K562 (cell line): ENCODE measurements around the gene PKD1. TPM values are rescaled to one million over a fixed set of nuclear protein-coding genes. Genes with fewer than 3 reads are reported as not detected.

Experiments
- BCL6 ChIP-seq: fragments of 250-450 bp; sonication (Bioruptor Pico); IDR thresholded peaks from 2 replicates; pipeline ENCODE4 v1.4.0; 2020
- CBFA2T3 ChIP-seq: fragments of 450-650 bp; IDR thresholded peaks from 2 replicates; pipeline ENCODE4 v1.6.1; 2017
- CHCHD3 ChIP-seq: fragments of 250-450 bp; sonication (Bioruptor Pico); IDR thresholded peaks from 2 replicates; pipeline ENCODE4 v2.1.2; 2022; ENCODE audit warnings: mild to moderate bottlenecking
- DIDO1 ChIP-seq: fragments of 450-650 bp; IDR thresholded peaks from 2 replicates; pipeline ENCODE4 v1.6.1; 2016; ENCODE audit warnings: low read depth, missing biosample characterization, missing genetic modification characterization
- HMG20A ChIP-seq: fragments of 450-650 bp; formaldehyde crosslinking; conservative IDR thresholded peaks from 2 replicates; pipeline ENCODE4 v1.4.0; 2020; ENCODE audit warnings: mild to moderate bottlenecking, mixed read lengths
- HMGN3 ChIP-seq: IDR thresholded peaks from 2 replicates; pipeline ENCODE4 v1.6.1; 2011; ENCODE audit warnings: borderline replicate concordance, low read depth, mild to moderate bottlenecking, mixed read lengths, low read length; ENCODE audit not compliant: insufficient read length; ENCODE audit errors: extremely low read depth
- KDM2B ChIP-seq: fragments of 250-450 bp; sonication (Bioruptor Pico); IDR thresholded peaks from 2 replicates; pipeline ENCODE4 v1.8.0; 2021; ENCODE audit warnings: mild to moderate bottlenecking, moderate library complexity
- KLF6 ChIP-seq: fragments of 250-450 bp; sonication (Bioruptor Pico); IDR thresholded peaks from 2 replicates; pipeline ENCODE4 v1.4.0; 2020; ENCODE audit warnings: mild to moderate bottlenecking, moderate library complexity, borderline replicate concordance
- PCBP2 ChIP-seq: fragments of 200-400 bp; formaldehyde crosslinking; IDR thresholded peaks from 2 replicates; pipeline ENCODE4 v1.6.1; 2018; ENCODE audit warnings: low read length, low read depth, mild to moderate bottlenecking, moderate library complexity; ENCODE audit not compliant: poor library complexity, severe bottlenecking
- POLR2G ChIP-seq: fragments of 200-400 bp; formaldehyde crosslinking; IDR thresholded peaks from 2 replicates; pipeline ENCODE4 v1.6.1; 2017; ENCODE audit warnings: low read depth, mild to moderate bottlenecking, antibody characterized with exemption, low read length, moderate library complexity
- PPARD ChIP-seq: fragments of 250-450 bp; sonication (Bioruptor Pico); IDR thresholded peaks from 2 replicates; pipeline ENCODE4 v1.8.0; 2022; ENCODE audit warnings: inconsistent platforms, mild to moderate bottlenecking, moderate library complexity
- SIN3A ChIP-seq, 2 experiments: fragments of 150-350 bp in 1 of 2; IDR thresholded peaks; 2 replicates each; pipeline ENCODE4 v1.6.1; 2011 to 2016; ENCODE audit warnings: borderline replicate concordance in 2 of 2, low read depth in 2 of 2, low read length in 2 of 2, mild to moderate bottlenecking in 2 of 2, moderate library complexity in 2 of 2; ENCODE audit not compliant: control insufficient read depth in 1 of 2
- XRCC3 ChIP-seq: fragments of 450-650 bp; IDR thresholded peaks from 2 replicates; pipeline ENCODE4 v1.6.1; 2017; ENCODE audit warnings: mild to moderate bottlenecking, moderate library complexity
- ZBTB17 ChIP-seq: fragments of 450-650 bp; formaldehyde crosslinking; IDR thresholded peaks from 2 replicates; pipeline ENCODE4 v1.4.0; 2020; ENCODE audit warnings: mild to moderate bottlenecking
- ZC3H8 ChIP-seq: fragments of 450-650 bp; IDR thresholded peaks from 2 replicates; pipeline ENCODE4 v1.6.1; 2017
- ZNF184 ChIP-seq: sonication (generic); formaldehyde crosslinking; IDR thresholded peaks from 2 replicates; pipeline ENCODE4 v1.5.0; 2020; ENCODE audit warnings: missing genetic modification reagents
- polyA plus RNA-seq, 8 experiments: library from polyadenylated mRNA; depleted of rRNA in 4 of 8; stranded (reverse) in 5 of 8; unstranded in 3 of 8; fragments of >200 nt; fragmentation: Nextera tagmentation in 2 of 8; fragmentation: Illumina TruSeq in 1 of 8; extraction: Ambion mirVana in 2 of 8; extraction: Trizol in 1 of 8; gene quantifications; 2 replicates each; pipeline versions ENCODE4 v1.2.1 to v1.2.3, GENCODE V29; 2011 to 2014; ENCODE audit warnings: inconsistent platforms in 1 of 8, missing spikeins in 1 of 8
- total RNA-seq, 7 experiments: library from RNA; depleted of rRNA in 6 of 7; stranded (reverse); fragments of >200 nt in 6 of 7; fragmentation: Illumina TruSeq in 2 of 7; extraction: Trizol in 2 of 7; gene quantifications; 2 replicates each; pipeline versions ENCODE4 v1.2.1 to v1.2.3, GENCODE V29; 2011 to 2021; ENCODE audit warnings: low replicate concordance in 1 of 7
- TF ChIP-seq, protein P1 (sequence below): fragments of 450-650 bp; IDR thresholded peaks from 2 replicates; pipeline ENCODE4 v1.6.1; 2018; ENCODE audit not compliant: partially characterized antibody
- TF ChIP-seq, protein P2 (sequence below): fragments of 250-450 bp; sonication (Bioruptor Pico); IDR thresholded peaks from 2 replicates; pipeline ENCODE4 v1.5.0; 2021
- TF ChIP-seq, protein P3 (sequence below): fragments of 450-650 bp; IDR thresholded peaks from 2 replicates; pipeline ENCODE4 v1.6.1; 2017; ENCODE audit warnings: antibody characterized with exemption

The PKD1 gene
- total and polyA plus RNA-seq, 9 of the 15 experiments (the other 6 are each of a cell fraction or from before 2014, with no cell fraction given): 0.23 to 93.5 (median 12.6) TPM

DNA sequence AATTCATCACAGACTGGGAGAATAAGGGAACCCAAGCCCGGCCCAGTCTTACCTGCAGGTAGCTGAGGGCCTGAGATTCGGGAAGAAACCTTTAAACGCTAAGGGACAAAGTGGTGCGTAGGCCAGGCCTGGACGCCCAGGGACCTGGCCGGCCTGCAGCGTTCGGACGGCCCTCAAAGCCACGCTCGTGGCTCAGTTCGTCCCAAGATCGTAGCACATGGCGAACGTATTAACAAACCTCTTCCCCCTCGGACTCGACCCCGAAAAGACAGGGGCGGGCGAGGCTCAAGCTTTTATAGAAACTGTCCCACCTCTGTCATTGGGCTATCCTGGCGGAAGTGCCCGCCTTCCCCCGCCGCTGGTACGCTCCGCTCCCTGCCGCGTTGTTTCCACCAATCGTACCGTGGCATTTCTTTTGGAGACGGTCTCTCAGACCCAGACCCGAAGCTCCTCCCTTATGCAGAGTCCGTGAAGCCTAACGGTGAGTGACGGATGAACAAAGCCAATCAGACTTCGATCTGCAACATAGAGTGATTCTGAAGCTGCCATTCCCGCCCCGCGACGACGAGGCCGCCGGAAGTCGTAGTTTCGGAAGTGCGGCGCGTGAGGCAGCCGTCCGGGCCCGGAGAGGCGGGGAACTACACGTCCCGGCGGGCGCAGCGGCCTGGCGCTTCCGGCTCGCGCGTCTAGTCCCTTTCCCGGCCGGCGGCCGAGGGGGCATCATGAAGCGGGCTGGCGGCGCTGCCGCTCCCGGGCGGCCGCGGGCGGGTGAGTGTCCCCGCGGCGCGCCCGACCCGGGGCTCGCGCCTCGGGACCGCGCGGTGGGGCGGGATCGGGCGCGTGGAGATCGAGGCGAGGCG, 19.6 kb upstream of the PKD1 start, which contains the start of gene TRAF7 (continued):
- TF ChIP-seq, protein P1, sequence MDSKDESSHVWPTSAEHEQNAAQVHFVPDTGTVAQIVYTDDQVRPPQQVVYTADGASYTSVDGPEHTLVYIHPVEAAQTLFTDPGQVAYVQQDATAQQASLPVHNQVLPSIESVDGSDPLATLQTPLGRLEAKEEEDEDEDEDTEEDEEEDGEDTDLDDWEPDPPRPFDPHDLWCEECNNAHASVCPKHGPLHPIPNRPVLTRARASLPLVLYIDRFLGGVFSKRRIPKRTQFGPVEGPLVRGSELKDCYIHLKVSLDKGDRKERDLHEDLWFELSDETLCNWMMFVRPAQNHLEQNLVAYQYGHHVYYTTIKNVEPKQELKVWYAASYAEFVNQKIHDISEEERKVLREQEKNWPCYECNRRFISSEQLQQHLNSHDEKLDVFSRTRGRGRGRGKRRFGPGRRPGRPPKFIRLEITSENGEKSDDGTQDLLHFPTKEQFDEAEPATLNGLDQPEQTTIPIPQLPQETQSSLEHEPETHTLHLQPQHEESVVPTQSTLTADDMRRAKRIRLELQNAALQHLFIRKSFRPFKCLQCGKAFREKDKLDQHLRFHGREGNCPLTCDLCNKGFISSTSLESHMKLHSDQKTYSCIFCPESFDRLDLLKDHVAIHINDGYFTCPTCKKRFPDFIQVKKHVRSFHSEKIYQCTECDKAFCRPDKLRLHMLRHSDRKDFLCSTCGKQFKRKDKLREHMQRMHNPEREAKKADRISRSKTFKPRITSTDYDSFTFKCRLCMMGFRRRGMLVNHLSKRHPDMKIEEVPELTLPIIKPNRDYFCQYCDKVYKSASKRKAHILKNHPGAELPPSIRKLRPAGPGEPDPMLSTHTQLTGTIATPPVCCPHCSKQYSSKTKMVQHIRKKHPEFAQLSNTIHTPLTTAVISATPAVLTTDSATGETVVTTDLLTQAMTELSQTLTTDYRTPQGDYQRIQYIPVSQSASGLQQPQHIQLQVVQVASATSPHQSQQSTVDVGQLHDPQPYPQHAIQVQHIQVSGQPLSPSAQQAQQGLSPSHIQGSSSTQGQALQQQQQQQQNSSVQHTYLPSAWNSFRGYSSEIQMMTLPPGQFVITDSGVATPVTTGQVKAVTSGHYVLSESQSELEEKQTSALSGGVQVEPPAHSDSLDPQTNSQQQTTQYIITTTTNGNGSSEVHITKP: peak; percentile 69
- 0 out of 2 replicates have a peak, but pooled peaks have one; percentile 14 for TF ChIP-seq DIDO1 (tag)
- TF ChIP-seq HMGN3: peak; percentile 40
- peak; percentile 92 to 98 for TF ChIP-seq SIN3A (IDR thresholded peaks at IDR 0.05; ENCODE audit: borderline replicate concordance in 2 of 2, control insufficient read depth in 1 of 2, low read depth in 2 of 2, low read length in 2 of 2)
- no peak for TF ChIP-seq BCL6 (CRISPR knock-in tag)
- peak; percentile 13; the same call in 1 of the 2 replicates for TF ChIP-seq KLF6 (CRISPR knock-in tag)
- no peak for TF ChIP-seq ZC3H8
- no peak for TF ChIP-seq PCBP2
- TF ChIP-seq, protein P2, sequence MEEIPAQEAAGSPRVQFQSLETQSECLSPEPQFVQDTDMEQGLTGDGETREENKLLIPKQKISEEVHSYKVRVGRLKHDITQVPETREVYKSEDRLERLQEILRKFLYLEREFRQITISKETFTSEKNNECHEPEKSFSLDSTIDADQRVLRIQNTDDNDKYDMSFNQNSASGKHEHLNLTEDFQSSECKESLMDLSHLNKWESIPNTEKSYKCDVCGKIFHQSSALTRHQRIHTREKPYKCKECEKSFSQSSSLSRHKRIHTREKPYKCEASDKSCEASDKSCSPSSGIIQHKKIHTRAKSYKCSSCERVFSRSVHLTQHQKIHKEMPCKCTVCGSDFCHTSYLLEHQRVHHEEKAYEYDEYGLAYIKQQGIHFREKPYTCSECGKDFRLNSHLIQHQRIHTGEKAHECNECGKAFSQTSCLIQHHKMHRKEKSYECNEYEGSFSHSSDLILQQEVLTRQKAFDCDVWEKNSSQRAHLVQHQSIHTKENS (CRISPR knock-in tag): no peak
- TF ChIP-seq, protein P3, sequence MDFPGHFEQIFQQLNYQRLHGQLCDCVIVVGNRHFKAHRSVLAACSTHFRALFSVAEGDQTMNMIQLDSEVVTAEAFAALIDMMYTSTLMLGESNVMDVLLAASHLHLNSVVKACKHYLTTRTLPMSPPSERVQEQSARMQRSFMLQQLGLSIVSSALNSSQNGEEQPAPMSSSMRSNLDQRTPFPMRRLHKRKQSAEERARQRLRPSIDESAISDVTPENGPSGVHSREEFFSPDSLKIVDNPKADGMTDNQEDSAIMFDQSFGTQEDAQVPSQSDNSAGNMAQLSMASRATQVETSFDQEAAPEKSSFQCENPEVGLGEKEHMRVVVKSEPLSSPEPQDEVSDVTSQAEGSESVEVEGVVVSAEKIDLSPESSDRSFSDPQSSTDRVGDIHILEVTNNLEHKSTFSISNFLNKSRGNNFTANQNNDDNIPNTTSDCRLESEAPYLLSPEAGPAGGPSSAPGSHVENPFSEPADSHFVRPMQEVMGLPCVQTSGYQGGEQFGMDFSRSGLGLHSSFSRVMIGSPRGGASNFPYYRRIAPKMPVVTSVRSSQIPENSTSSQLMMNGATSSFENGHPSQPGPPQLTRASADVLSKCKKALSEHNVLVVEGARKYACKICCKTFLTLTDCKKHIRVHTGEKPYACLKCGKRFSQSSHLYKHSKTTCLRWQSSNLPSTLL: no peak
- no peak for TF ChIP-seq KDM2B
- no peak for TF ChIP-seq PPARD (CRISPR knock-in tag)
- TF ChIP-seq ZBTB17 (CRISPR knock-in tag): no peak; the same call in 1 of the 2 replicates
- TF ChIP-seq CHCHD3 (CRISPR knock-in tag): peak; percentile 97
- TF ChIP-seq ZNF184: no peak
- no peak for TF ChIP-seq CBFA2T3
- TF ChIP-seq XRCC3: no peak
- TF ChIP-seq POLR2G: peak; percentile 100
- TF ChIP-seq HMG20A (CRISPR knock-in tag): no peak
